Heart right ventricle (tissue), 16 donors: ENCODE measurements around the gene PDCL3. TPM values are rescaled to one million over a fixed set of nuclear protein-coding genes. Genes with fewer than 3 reads are reported as not detected.

Experiments
- ATAC-seq, 8 donors: fragments of 200-7000 bp; cut with Tn5 transposase; one replicate each; pipeline ENCODE4 v1.9.1; 2020; ENCODE audit warnings: mild to moderate bottlenecking in 8 of 8, moderate library complexity in 8 of 8, moderate number of reproducible peaks in 1 of 8
- DNase-seq, 2 donors: peaks; one replicate each; pipeline ENCODE4 v3.0.0-alpha.2; 2020
- H3K27ac ChIP-seq, 10 donors: fragments of 200-600 bp; sonication (generic) in 2 of 10; one replicate each; pipeline versions ENCODE4 v1.5.0 to v1.8.0; 2020 to 2022; ENCODE audit warnings: mild to moderate bottlenecking in 3 of 10
- H3K27me3 ChIP-seq, 7 donors: fragments of 200-600 bp; one replicate each; pipeline ENCODE4 v1.8.0; 2021 to 2022; ENCODE audit warnings: mild to moderate bottlenecking in 2 of 7
- H3K36me3 ChIP-seq, 9 donors: fragments of 200-600 bp; sonication (generic) in 1 of 9; one replicate each; pipeline versions ENCODE4 v1.5.0 to v1.8.0; 2020 to 2022; ENCODE audit warnings: mild to moderate bottlenecking in 2 of 9
- H3K4me1 ChIP-seq, 9 donors: fragments of 200-600 bp; sonication (generic) in 1 of 9; one replicate each; pipeline versions ENCODE4 v1.5.0 to v1.8.0; 2020 to 2022; ENCODE audit warnings: mild to moderate bottlenecking in 4 of 9
- H3K4me3 ChIP-seq, 10 donors: fragments of 200-600 bp; sonication (generic) in 2 of 10; one replicate each; pipeline versions ENCODE4 v1.5.0 to v1.8.0; 2020 to 2022; ENCODE audit warnings: mild to moderate bottlenecking in 7 of 10, moderate library complexity in 2 of 10
- H3K9me3 ChIP-seq, 11 donors: fragments of 200-600 bp in 10 of 11; sonication (generic) in 2 of 11; one replicate each; pipeline versions ENCODE4 v1.5.0 to v1.8.0; 2013 to 2022; ENCODE audit warnings: mild to moderate bottlenecking in 2 of 11, control low read depth in 1 of 11, moderate library complexity in 1 of 11
- WGBS, 2 donors: extraction: QIAGEN DNeasy Blood & Tissue Kit; methylation state at CpG; one replicate each; pipeline ENCODE4 v1.1.7; 2013; ENCODE audit warnings: inconsistent platforms in 1 of 2; 5-methylcytosine and 5-hydroxymethylcytosine counted together
- intact Hi-C, 10 donors: fragments of 100-400 bp; cut with DNase I; formaldehyde crosslinking; loops; one replicate each; pipeline versions ENCODE4 v1.11.1 to v1.14.2; 2022
- polyA plus RNA-seq, 2 donors: library from polyadenylated mRNA; stranded (reverse); fragments of 200-250 nt; gene quantifications; one replicate each; pipeline ENCODE4 v1.2.3, GENCODE V29; 2013
- total RNA-seq, 10 donors: library from RNA; stranded (reverse); fragmentation: NEBNext Ultra II Directional in 3 of 10; extraction: Animal tissue kit (Norgen Biotek cat#: 25700) in 3 of 10; gene quantifications; one replicate each; pipeline versions ENCODE4 v1.2.1 to v1.2.4, GENCODE V29; 2021 to 2023
- TF ChIP-seq, protein P1 (sequence below), 9 donors: fragments of 200-600 bp; sonication (generic) in 2 of 9; IDR thresholded peaks; one replicate each; pipeline versions ENCODE4 v1.5.0 to v1.8.0; 2021 to 2022; ENCODE audit warnings: antibody characterized with exemption in 9 of 9, mild to moderate bottlenecking in 5 of 9, moderate library complexity in 1 of 9
- donor health status: Arrhythmogenic right ventricular cardiomyopathy.
- donor health status: ischemic (EF 13 %, LVEDD 7.1; RV severe dilation, severe dysfunction).
- donor health status: healthy with polysubstance abuse.
- donor health status: DM: no; HTN: yes; CAD: no.
- donor health status: DM: no; HTN: no; CAD: no.
- donor health status: ischemic (EF 25% LVEDD 6.9; RV normal size, moderate dysfunction).
- donor health status: ischemic (EF 25% LVEDD 5.7; RV mildly dilated, moderate dysfunction).
- donor health status: healthy.
- donor health status: DM: yes; HTN: yes; CAD: no.
- donor health status: Ischemic cardiomyopathy.
- donor health status: ischemic (EF 35%, LVEDD 5.7; RV mildly dilated, moderate dysfunction).
- donor health status: nonischemic (EF 11% LVEDD 7.7; RV severe dilation, severe dysfunction).
- donor health status: DM: yes; HTN: yes; CAD: no.
- donor health status: PGD.
- donor health status: ischemic (EF 29% LVEDD 5.4; RV normal size, mild dysfunction).
- donor health status: nonischemic (EF 23%, LVEDD 6.1; RV moderate dilation, normal function).

Gene PDCL3
- total and polyA plus RNA-seq, 12 donors, result 17.0 to 30.0 (median 23.4) TPM

DNA sequence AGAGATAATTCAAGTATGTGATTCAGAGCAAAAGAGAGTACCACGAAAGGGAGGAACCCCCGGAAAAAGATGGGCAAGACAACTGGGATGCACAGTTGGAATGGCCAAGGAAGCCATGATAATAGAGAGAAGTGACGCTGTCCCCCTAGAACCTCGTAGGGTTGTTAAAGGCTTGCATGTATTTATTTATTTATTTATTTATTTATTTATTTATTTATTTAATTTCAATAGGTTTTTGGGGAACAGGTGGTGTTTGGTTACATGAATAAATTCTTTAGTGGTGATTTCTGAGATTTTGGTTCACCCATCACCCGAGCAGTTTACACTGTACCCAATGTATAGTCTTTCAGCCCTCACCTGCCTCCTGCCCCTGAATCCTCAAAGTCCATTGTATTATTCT, 11.5 kb upstream of the PDCL3 start:
- TF ChIP-seq, protein P1, sequence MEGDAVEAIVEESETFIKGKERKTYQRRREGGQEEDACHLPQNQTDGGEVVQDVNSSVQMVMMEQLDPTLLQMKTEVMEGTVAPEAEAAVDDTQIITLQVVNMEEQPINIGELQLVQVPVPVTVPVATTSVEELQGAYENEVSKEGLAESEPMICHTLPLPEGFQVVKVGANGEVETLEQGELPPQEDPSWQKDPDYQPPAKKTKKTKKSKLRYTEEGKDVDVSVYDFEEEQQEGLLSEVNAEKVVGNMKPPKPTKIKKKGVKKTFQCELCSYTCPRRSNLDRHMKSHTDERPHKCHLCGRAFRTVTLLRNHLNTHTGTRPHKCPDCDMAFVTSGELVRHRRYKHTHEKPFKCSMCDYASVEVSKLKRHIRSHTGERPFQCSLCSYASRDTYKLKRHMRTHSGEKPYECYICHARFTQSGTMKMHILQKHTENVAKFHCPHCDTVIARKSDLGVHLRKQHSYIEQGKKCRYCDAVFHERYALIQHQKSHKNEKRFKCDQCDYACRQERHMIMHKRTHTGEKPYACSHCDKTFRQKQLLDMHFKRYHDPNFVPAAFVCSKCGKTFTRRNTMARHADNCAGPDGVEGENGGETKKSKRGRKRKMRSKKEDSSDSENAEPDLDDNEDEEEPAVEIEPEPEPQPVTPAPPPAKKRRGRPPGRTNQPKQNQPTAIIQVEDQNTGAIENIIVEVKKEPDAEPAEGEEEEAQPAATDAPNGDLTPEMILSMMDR (IDR thresholded peaks at IDR 0.05), result no peak
- no peak overlapping the region for H3K4me3 ChIP-seq
- H3K9me3 ChIP-seq, result no peaks in the 10 kb centered on the region
- intact Hi-C loops, result loop anchor here in 2 of 10 donors (10.0 kb wide), 1 partner anchor 127 kb away; no protein-coding TSS in a partner anchor
- no peak overlapping the region for H3K27ac ChIP-seq
- peaks cover 0 to 15% (median 0%) of the 10 kb centered on the region in 9 donors for H3K4me1 ChIP-seq
- H3K36me3 ChIP-seq, result no peaks in the 10 kb centered on the region
- no peak for DNase-seq
- WGBS, 2 donors, result 90 to 94% methylated on average over 5 of the region's 5 CpGs
- no peak for ATAC-seq
- peaks cover 0 to under 1% (median 0%) of the 10 kb centered on the region in 7 donors for H3K27me3 ChIP-seq

DNA sequence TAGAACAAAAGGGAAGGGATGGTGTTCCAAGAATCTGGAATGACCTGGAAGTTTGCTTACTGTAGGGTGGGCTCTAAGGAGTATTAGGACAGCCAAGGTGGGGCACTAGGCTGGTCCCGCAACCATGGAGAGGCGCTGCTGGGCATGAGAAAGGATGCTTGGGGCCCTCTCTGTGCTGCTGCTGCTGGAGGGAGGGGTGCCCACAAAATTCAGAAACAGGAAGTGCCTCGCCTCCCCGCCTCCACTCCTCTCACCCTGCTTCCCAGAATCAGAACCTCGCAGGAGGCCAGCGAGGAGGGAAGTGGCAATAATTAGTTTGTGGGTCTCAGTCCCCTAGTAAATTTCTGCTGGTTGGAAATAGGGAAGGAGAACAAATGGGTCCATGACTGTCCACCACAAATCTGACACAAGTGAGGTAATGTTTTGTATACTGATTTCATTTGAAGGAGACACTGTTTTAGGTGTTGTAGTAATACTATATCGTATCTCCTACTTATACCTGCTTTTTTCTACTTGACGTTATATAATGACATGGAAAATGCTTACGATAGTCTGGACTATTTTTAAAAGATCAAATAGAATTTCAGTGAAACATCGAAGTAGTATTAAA, 7.9 kb upstream of the PDCL3 start:
- peak overlapping the region in 1 of 10 donors; percentile 53 for H3K27ac ChIP-seq
- no peaks in the 10 kb centered on the region for H3K36me3 ChIP-seq
- H3K27me3 ChIP-seq, result no peaks in the 10 kb centered on the region
- H3K4me1 ChIP-seq, result peaks cover 0 to 19% (median 0%) of the 10 kb centered on the region in 9 donors
- WGBS, 2 donors, result 82 to 85% methylated on average over 10 of the region's 10 CpGs
- DNase-seq, result peak in 1 of 2 donors; percentile 14
- no peak overlapping the region for H3K4me3 ChIP-seq
- TF ChIP-seq, protein P1 (IDR thresholded peaks at IDR 0.05), result no peak
- no peak for ATAC-seq
- intact Hi-C loops, result loop anchor here in 2 of 10 donors (10.0 kb wide), 1 partner anchor 130 kb away; no protein-coding TSS in a partner anchor
- H3K9me3 ChIP-seq, result no peaks in the 10 kb centered on the region

DNA sequence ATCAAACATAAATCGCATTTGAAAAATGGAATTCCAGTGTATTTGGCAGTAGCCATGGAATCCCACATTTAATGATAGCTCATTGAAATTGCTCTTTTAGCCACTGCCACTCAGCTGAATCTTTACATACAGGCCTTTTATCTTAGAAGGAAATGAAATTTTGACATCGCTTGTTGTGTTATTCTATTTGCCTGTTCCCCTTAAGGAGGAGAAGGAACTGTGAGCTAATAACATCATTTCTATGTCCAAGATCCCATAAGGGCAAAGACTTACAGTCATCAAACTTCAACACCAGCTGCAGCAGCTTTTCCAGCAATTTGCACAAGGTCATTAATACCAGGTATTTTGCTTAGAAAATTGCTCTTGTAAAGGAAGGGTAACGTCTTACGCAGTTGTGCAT, 6.0 kb upstream of the PDCL3 start:
- no peaks in the 10 kb centered on the region for H3K27me3 ChIP-seq
- H3K4me3 ChIP-seq, result no peak overlapping the region
- H3K27ac ChIP-seq, result no peak overlapping the region
- H3K9me3 ChIP-seq, result no peaks in the 10 kb centered on the region
- peaks cover 0 to 25% (median under 1%) of the 10 kb centered on the region in 9 donors for H3K4me1 ChIP-seq
- TF ChIP-seq, protein P1 (IDR thresholded peaks at IDR 0.05), result no peak
- intact Hi-C loops, result loop anchor here in 2 of 10 donors (10.0 kb wide), 1 partner anchor 132 kb away; no protein-coding TSS in a partner anchor
- H3K36me3 ChIP-seq, result no peaks in the 10 kb centered on the region
- ATAC-seq (no peak), DNase-seq (no peak)
- 86 to 90% methylated on average over 4 of the region's 4 CpGs for WGBS, 2 donors

DNA sequence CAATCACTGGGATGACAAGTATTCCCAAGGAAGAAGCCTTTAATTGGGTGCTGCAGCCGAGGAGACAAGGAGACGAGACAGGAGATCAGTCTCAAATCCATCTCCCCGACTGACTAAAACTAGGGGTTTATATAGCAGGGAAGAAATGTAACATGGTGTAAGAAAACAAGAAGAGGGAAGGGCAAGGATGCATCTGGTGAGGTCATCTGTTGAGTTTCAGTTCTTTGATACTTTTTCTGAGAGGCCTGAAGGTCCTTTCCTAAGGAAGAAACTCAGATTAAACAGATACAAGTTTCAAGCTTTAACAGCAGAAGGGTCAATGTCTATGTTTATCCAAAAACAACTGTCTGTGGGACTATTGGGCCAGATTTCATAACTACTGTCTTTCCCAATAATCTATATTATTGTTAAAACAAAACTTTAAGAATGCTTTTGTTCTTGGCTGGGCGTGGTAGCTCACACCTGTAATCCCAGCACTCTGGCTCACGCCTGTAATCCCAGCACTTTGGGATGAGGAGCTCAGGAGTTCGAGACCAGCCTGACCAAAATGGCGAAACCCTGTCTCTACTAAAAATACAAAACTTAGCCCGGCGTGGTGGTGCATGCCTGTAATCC, 2.5 kb upstream of the PDCL3 start:
- DNase-seq (no peak), ATAC-seq (no peak)
- WGBS, 2 donors, result 96 to 97% methylated on average over 9 of the region's 9 CpGs
- H3K9me3 ChIP-seq, result no peaks in the 10 kb centered on the region
- intact Hi-C loops, result loop anchor here in 3 of 10 donors (5.0 to 10.0 kb wide), 3 partner anchors 136 to 146 kb away; partner anchors contain the start of gene CHST10 (in 1 of the 3)
- TF ChIP-seq, protein P1 (IDR thresholded peaks at IDR 0.05), result no peak
- H3K4me3 ChIP-seq, result no peak overlapping the region
- peak overlapping the region in 1 of 10 donors; percentile 29 for H3K27ac ChIP-seq
- no peaks in the 10 kb centered on the region for H3K36me3 ChIP-seq
- H3K27me3 ChIP-seq, result no peaks in the 10 kb centered on the region
- peaks cover 0 to 30% (median 13%) of the 10 kb centered on the region in 9 donors for H3K4me1 ChIP-seq
